Vagina (tissue), 2 donors: ENCODE measurements around the gene EPB41L2.

Source experiments
- POLR2A ChIP-seq, 2 donors: fragments of 450-650 bp; IDR thresholded peaks; one replicate each; pipeline ENCODE4 v1.6.1; 2017; ENCODE audit warnings: antibody characterized with exemption in 2 of 2, mild to moderate bottlenecking in 2 of 2, moderate library complexity in 2 of 2
- POLR2AphosphoS5 ChIP-seq, 2 donors: sonication (generic); formaldehyde crosslinking; IDR thresholded peaks; one replicate each; pipeline ENCODE4 v1.9.0; 2017; ENCODE audit warnings: antibody characterized with exemption in 2 of 2, mild to moderate bottlenecking in 2 of 2, low read depth in 1 of 2; ENCODE audit not compliant: insufficient read depth in 1 of 2
- TF ChIP-seq, protein P1 (sequence below), 3 experiments: fragments of 450-650 bp in 2 of 3; fragments of 200-600 bp in 1 of 3; sonication (generic) in 1 of 3; IDR thresholded peaks; one replicate each; pipeline ENCODE4 v1.5.1; 2017 to 2019; ENCODE audit warnings: antibody characterized with exemption in 3 of 3, mild to moderate bottlenecking in 2 of 3, moderate library complexity in 2 of 3

DNA sequence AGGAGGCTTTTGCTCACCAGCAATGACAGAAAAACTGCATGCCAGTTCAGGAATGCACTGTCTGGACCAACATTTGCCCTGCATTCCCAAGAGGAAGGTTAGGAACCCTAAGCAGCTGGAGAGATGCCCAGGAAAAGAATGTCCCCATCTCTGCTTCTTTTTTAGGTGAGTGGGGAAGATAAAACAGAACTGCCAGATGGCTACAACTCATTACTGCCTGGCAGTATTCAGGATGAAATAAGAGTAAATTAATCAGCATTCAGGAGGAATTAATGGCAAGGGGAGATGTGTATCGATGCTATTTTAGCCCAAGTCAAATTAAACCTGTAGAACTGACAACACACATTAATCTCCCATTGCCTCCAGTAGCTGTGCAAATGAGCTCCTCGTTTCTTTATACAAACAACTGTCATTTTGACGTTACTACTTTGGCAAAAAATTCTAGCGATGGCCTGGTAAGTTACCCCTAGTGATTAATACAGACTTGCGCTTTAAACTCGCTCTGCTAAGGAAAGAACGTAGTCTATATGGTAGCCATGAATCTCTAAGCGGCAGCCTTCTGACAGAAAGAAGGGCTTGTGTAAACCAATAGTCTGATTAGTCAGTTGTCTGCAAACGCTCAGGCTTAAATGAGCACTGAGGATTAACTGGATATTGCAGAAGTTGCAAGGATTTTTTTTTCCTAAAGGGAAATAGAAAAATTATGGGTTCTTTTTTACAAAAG, 252.6 kb downstream of the EPB41L2 start:
- TF ChIP-seq, protein P1, sequence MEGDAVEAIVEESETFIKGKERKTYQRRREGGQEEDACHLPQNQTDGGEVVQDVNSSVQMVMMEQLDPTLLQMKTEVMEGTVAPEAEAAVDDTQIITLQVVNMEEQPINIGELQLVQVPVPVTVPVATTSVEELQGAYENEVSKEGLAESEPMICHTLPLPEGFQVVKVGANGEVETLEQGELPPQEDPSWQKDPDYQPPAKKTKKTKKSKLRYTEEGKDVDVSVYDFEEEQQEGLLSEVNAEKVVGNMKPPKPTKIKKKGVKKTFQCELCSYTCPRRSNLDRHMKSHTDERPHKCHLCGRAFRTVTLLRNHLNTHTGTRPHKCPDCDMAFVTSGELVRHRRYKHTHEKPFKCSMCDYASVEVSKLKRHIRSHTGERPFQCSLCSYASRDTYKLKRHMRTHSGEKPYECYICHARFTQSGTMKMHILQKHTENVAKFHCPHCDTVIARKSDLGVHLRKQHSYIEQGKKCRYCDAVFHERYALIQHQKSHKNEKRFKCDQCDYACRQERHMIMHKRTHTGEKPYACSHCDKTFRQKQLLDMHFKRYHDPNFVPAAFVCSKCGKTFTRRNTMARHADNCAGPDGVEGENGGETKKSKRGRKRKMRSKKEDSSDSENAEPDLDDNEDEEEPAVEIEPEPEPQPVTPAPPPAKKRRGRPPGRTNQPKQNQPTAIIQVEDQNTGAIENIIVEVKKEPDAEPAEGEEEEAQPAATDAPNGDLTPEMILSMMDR (IDR thresholded peaks at IDR 0.05), result no peak
- TF ChIP-seq POLR2A (IDR thresholded peaks at IDR 0.05) (no peak), POLR2AphosphoS5 (IDR thresholded peaks at IDR 0.05; ENCODE audit: insufficient read depth in 1 of 2, low read depth in 1 of 2) (no peak)
